SK-N-SH (cell line): ENCODE results near the gene HNRNPAB. TPM values are rescaled to one million over a fixed set of nuclear protein-coding genes. Genes with fewer than 3 reads are reported as not detected.

ENCODE experiments used
- CTCF ChIA-PET: fragments of 300-600, 350-600 bp; formaldehyde crosslinking; extraction: SDS; loops from one replicate; lab custom pipeline; 2021; lab: Yijun Ruan, JAX
- POLR2A ChIA-PET: fragments of 350-600 bp; sonication (Branson Sonifier 250); formaldehyde crosslinking; extraction: SDS; loops from one replicate; lab custom pipeline; 2020; ENCODE audit warnings: antibody characterized with exemption, inconsistent platforms; lab: Yijun Ruan, JAX
- DNase-seq: peaks from one replicate; pipeline ENCODE4 v3.0.0; 2012
- H2AFZ ChIP-seq: fragments of 200-600 bp; sonication (generic); 2 replicates; pipeline ENCODE4 v1.8.1; 2016; ENCODE audit warnings: antibody characterized with exemption, mild to moderate bottlenecking, low read depth
- H3F3A ChIP-seq: fragments of 200-600 bp; sonication (generic); replicated peaks from 2 replicates; pipeline ENCODE3; 2016; ENCODE audit warnings: antibody characterized with exemption, mild to moderate bottlenecking; ENCODE audit not compliant: insufficient read depth
- H3K27ac ChIP-seq, 2 experiments: fragments of 200-500 bp in 1 of 2; fragments of 200-600 bp in 1 of 2; sonication (Bioruptor generic) in 1 of 2; sonication (generic), shearing (Covaris generic) in 1 of 2; 2 replicates each; pipeline versions ENCODE4 v1.5.1 to v1.6.1; 2014 to 2016; ENCODE audit warnings: low read depth in 2 of 2, inconsistent platforms in 1 of 2, low read length in 1 of 2, mild to moderate bottlenecking in 1 of 2, mixed read lengths in 1 of 2
- H3K27me3 ChIP-seq: fragments of 200-600 bp; sonication (generic), shearing (Covaris generic); 2 replicates; pipeline ENCODE4 v1.6.1; 2016; ENCODE audit warnings: mixed run types; ENCODE audit not compliant: insufficient read depth
- H3K36me3 ChIP-seq, 2 experiments: fragments of 200-500 bp in 1 of 2; fragments of 200-600 bp in 1 of 2; sonication (Bioruptor generic) in 1 of 2; sonication (generic) in 1 of 2; replicated peaks in 1 of 2; 2 replicates each; pipeline versions ENCODE3 to v1.5.1; 2014 to 2016; ENCODE audit warnings: low read length in 1 of 2, mild to moderate bottlenecking in 1 of 2; ENCODE audit not compliant: insufficient read depth in 2 of 2, control insufficient read depth in 1 of 2
- H3K4me1 ChIP-seq, 2 experiments: fragments of 200-500 bp in 1 of 2; fragments of 200-600 bp in 1 of 2; sonication (Bioruptor generic) in 1 of 2; sonication (generic), shearing (Covaris generic) in 1 of 2; 2 replicates each; pipeline versions ENCODE4 v1.5.1 to v1.6.1; 2014 to 2016; ENCODE audit warnings: low read depth in 1 of 2, low read length in 1 of 2, mixed run types in 1 of 2; ENCODE audit not compliant: insufficient read depth in 2 of 2, control insufficient read depth in 1 of 2
- H3K4me2 ChIP-seq: fragments of 200-600 bp; sonication (generic), shearing (Covaris generic); 2 replicates; pipeline ENCODE4 v1.6.1; 2017; ENCODE audit warnings: mixed run types
- H3K4me3 ChIP-seq, 2 experiments: fragments of 200-500 bp in 1 of 2; fragments of 200-600 bp in 1 of 2; sonication (Bioruptor generic) in 1 of 2; sonication (generic), shearing (Covaris generic) in 1 of 2; 2 replicates each; pipeline versions ENCODE4 v1.5.1 to v1.8.1; 2014 to 2016; ENCODE audit warnings: low read depth in 2 of 2, inconsistent platforms in 1 of 2, low read length in 1 of 2, mild to moderate bottlenecking in 1 of 2, mixed read lengths in 1 of 2, moderate library complexity in 1 of 2
- H3K79me2 ChIP-seq: fragments of 200-600 bp; sonication (generic); 2 replicates; pipeline ENCODE4 v1.8.1; 2017; ENCODE audit warnings: mild to moderate bottlenecking; ENCODE audit not compliant: insufficient read depth
- H3K9ac ChIP-seq: fragments of 200-600 bp; sonication (generic); 2 replicates; pipeline ENCODE4 v1.6.1; 2017; ENCODE audit warnings: mixed run types
- H3K9me2 ChIP-seq: fragments of 200-600 bp; sonication (generic); 2 replicates; pipeline ENCODE4 v1.6.1; 2017; ENCODE audit warnings: mixed run types
- H3K9me3 ChIP-seq: fragments of 200-600 bp; sonication (generic); 2 replicates; pipeline ENCODE4 v1.6.1; 2017; ENCODE audit warnings: mixed run types, mild to moderate bottlenecking, moderate library complexity
- H4K20me1 ChIP-seq: fragments of 200-600 bp; sonication (generic); 2 replicates; pipeline ENCODE4 v1.6.1; 2017; ENCODE audit warnings: mild to moderate bottlenecking, mixed run types; ENCODE audit not compliant: insufficient read depth
- CHD2 ChIP-seq: fragments of 150-350 bp; IDR thresholded peaks from 2 replicates; pipeline ENCODE4 v1.6.1; 2018; ENCODE audit warnings: low read length; ENCODE audit not compliant: partially characterized antibody
- CTCF ChIP-seq: fragments of 200-600 bp; sonication (generic); IDR thresholded peaks from 2 replicates; pipeline ENCODE4 v1.6.1; 2017; ENCODE audit warnings: antibody characterized with exemption, mild to moderate bottlenecking, moderate library complexity
- ELF1 ChIP-seq: IDR thresholded peaks from 2 replicates; pipeline ENCODE4 v1.4.0; 2012
- FOSL2 ChIP-seq: IDR thresholded peaks from 2 replicates; pipeline ENCODE4 v1.4.0; 2012; ENCODE audit warnings: low read depth, mild to moderate bottlenecking, moderate library complexity, borderline replicate concordance
- FOXM1 ChIP-seq: IDR thresholded peaks from 2 replicates; pipeline ENCODE4 v1.4.0; 2012; ENCODE audit warnings: low read depth, mild to moderate bottlenecking
- GABPA ChIP-seq: IDR thresholded peaks from 2 replicates; pipeline ENCODE4 v1.4.0; 2012; ENCODE audit warnings: low read depth, mild to moderate bottlenecking
- JUND ChIP-seq: IDR thresholded peaks from 2 replicates; pipeline ENCODE4 v1.4.0; 2012
- MXI1 ChIP-seq: IDR thresholded peaks from 2 replicates; pipeline ENCODE4 v1.6.1; 2012; ENCODE audit warnings: mild to moderate bottlenecking, low read depth, low read length, improper control_type of control experiment
- RCOR1 ChIP-seq: fragments of 150-350 bp; IDR thresholded peaks from 2 replicates; pipeline ENCODE4 v1.6.1; 2017; ENCODE audit warnings: antibody characterized with exemption, low read length
- RFX5 ChIP-seq: IDR thresholded peaks from 2 replicates; pipeline ENCODE4 v1.6.1; 2012; ENCODE audit warnings: mild to moderate bottlenecking, improper control_type of control experiment, low read length
- RXRA ChIP-seq: IDR thresholded peaks from 2 replicates; pipeline ENCODE4 v1.4.0; 2012; ENCODE audit warnings: low read depth, mild to moderate bottlenecking, borderline replicate concordance
- TAF1 ChIP-seq: IDR thresholded peaks from 2 replicates; pipeline ENCODE4 v1.6.1; 2012; ENCODE audit warnings: low read depth, mild to moderate bottlenecking, low read length, moderate library complexity, borderline replicate concordance
- TEAD4 ChIP-seq: IDR thresholded peaks from 2 replicates; pipeline ENCODE4 v1.4.0; 2012; ENCODE audit warnings: mild to moderate bottlenecking, borderline replicate concordance; ENCODE audit not compliant: insufficient read depth
- USF1 ChIP-seq: IDR thresholded peaks from 2 replicates; pipeline ENCODE4 v1.4.0; 2012; ENCODE audit warnings: low read depth, borderline replicate concordance
- YY1 ChIP-seq: IDR thresholded peaks from 2 replicates; pipeline ENCODE4 v1.4.0; 2012; ENCODE audit warnings: low read depth, mild to moderate bottlenecking
- WGBS: methylation state at CpG from one replicate; pipeline ENCODE4 v1.1.6; 2017; ENCODE audit warnings: low lambda C conversion rate; 5-methylcytosine and 5-hydroxymethylcytosine counted together
- polyA plus RNA-seq, 3 experiments: library from polyadenylated mRNA; depleted of rRNA; stranded (reverse); fragments of >200 nt; gene quantifications; 2 replicates each; pipeline ENCODE4 v1.2.3, GENCODE V29; 2012
- TF ChIP-seq, protein P1 (sequence below): IDR thresholded peaks from 2 replicates; pipeline ENCODE4 v1.6.1; 2012; ENCODE audit warnings: mild to moderate bottlenecking, low read depth, low read length, moderate library complexity
- TF ChIP-seq, protein P2 (sequence below): fragments of 150-350 bp; IDR thresholded peaks from 2 replicates; pipeline ENCODE4 v1.6.1; 2017; ENCODE audit warnings: antibody characterized with exemption, low read length, low read depth, borderline replicate concordance

The HNRNPAB gene
- polyA plus RNA-seq, 1 of the 3 experiments (the other 2 are of a cell fraction), result 164 TPM

DNA sequence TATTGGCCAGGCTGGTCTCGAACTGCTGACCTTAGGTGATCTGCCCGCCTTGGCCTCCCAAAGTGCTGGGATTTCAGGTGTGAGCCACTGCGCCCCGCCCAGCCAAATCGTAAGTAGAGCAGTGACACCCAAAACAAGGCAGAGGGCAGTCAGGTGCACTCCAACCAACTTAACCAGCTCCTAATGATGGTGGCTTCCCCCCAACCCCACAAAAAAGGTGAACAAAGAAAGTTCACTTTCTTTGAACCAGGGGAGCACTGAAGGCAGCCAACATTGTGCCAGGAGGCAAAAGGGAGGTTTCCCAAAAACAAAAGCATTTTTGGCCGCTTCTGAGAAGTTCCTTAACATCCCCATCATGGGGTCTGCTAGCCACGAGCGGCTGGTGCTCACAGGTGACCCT is 26.8 kb upstream of the HNRNPAB start (continued):
- TF ChIP-seq CTCF (no peak), MXI1 (no peak), RFX5 (no peak), CHD2 (no peak), GABPA (no peak), RCOR1 (no peak)

- Histone ChIP-seq H3K9me3 (no peaks in the 10 kb centered on the region), H3K36me3 (no peaks in the 10 kb centered on the region), H3K4me3 (no peak overlapping the region), H3K79me2 (no peaks in the 10 kb centered on the region), H3F3A (no peaks in the 10 kb centered on the region), H3K27me3 (no peaks in the 10 kb centered on the region), H4K20me1 (no peaks in the 10 kb centered on the region), H3K4me1 (no peaks in the 10 kb centered on the region), H3K4me2 (no peak overlapping the region), H3K27ac (no peak overlapping the region), H3K9me2 (no peaks in the 10 kb centered on the region), H3K9ac (no peak overlapping the region), H2AFZ (no peak overlapping the region)
- ChIA-PET POLR2A (no interaction called here), CTCF (interaction anchor here (1.1 to 1.4 kb wide), 2 partner anchors 16 to 105 kb away, joined by 3 to 6 read pairs; no protein-coding TSS in a partner anchor)
- WGBS, result 48% methylated on average over 7 of the region's 9 CpGs
- no peak for DNase-seq
- TF ChIP-seq YY1, result no peak
- no peak for TF ChIP-seq ELF1
These were observed 24.0 kb upstream of the HNRNPAB start for GRCh38 chr5:178180141-178180863.

- Histone ChIP-seq H3K4me1 (no peaks in the 10 kb centered on the region; a peak in 1 of 4 replicates), H3K27me3 (no peaks in the 10 kb centered on the region), H3K4me2 (no peak overlapping the region), H3K9me3 (no peaks in the 10 kb centered on the region), H4K20me1 (no peaks in the 10 kb centered on the region), H3K9ac (no peak overlapping the region), H3K4me3 (no peak overlapping the region), H3K9me2 (no peaks in the 10 kb centered on the region), H2AFZ (no peak overlapping the region), H3F3A (no peaks in the 10 kb centered on the region), H3K27ac (no peak overlapping the region), H3K79me2 (no peaks in the 10 kb centered on the region), H3K36me3 (no peaks in the 10 kb centered on the region)
- 59% methylated on average over 4 of the region's 4 CpGs for WGBS
- DNase-seq, result no peak
- ChIA-PET POLR2A (no interaction called here), CTCF (interaction anchor here (1.2 to 1.5 kb wide), 2 partner anchors 14 to 53 kb away, joined by 3 read pairs; no protein-coding TSS in a partner anchor)
- TF ChIP-seq, protein P1, sequence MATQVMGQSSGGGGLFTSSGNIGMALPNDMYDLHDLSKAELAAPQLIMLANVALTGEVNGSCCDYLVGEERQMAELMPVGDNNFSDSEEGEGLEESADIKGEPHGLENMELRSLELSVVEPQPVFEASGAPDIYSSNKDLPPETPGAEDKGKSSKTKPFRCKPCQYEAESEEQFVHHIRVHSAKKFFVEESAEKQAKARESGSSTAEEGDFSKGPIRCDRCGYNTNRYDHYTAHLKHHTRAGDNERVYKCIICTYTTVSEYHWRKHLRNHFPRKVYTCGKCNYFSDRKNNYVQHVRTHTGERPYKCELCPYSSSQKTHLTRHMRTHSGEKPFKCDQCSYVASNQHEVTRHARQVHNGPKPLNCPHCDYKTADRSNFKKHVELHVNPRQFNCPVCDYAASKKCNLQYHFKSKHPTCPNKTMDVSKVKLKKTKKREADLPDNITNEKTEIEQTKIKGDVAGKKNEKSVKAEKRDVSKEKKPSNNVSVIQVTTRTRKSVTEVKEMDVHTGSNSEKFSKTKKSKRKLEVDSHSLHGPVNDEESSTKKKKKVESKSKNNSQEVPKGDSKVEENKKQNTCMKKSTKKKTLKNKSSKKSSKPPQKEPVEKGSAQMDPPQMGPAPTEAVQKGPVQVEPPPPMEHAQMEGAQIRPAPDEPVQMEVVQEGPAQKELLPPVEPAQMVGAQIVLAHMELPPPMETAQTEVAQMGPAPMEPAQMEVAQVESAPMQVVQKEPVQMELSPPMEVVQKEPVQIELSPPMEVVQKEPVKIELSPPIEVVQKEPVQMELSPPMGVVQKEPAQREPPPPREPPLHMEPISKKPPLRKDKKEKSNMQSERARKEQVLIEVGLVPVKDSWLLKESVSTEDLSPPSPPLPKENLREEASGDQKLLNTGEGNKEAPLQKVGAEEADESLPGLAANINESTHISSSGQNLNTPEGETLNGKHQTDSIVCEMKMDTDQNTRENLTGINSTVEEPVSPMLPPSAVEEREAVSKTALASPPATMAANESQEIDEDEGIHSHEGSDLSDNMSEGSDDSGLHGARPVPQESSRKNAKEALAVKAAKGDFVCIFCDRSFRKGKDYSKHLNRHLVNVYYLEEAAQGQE, result no peak
- no peak for TF ChIP-seq CHD2
- no peak for TF ChIP-seq FOSL2
- TF ChIP-seq RXRA, result no peak
- TF ChIP-seq JUND, result no peak
- TF ChIP-seq GABPA, result no peak
- no peak for TF ChIP-seq YY1
- no peak for TF ChIP-seq FOXM1
- no peak for TF ChIP-seq RFX5
- TF ChIP-seq, protein P2, sequence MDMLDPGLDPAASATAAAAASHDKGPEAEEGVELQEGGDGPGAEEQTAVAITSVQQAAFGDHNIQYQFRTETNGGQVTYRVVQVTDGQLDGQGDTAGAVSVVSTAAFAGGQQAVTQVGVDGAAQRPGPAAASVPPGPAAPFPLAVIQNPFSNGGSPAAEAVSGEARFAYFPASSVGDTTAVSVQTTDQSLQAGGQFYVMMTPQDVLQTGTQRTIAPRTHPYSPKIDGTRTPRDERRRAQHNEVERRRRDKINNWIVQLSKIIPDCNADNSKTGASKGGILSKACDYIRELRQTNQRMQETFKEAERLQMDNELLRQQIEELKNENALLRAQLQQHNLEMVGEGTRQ, result no peak
- TF ChIP-seq TAF1, result no peak
- no peak for TF ChIP-seq USF1
- no peak for TF ChIP-seq TEAD4
These were observed 22.0 kb upstream of the HNRNPAB start for GRCh38 chr5:178182158-178182876.
